Measurements from ENCODE around the gene IFNAR2.
"Not testable (repeated sequence)": the region's sequence is repeated elsewhere in the genome, so short reads cannot be mapped to it uniquely, and the experiment has no call there.

IFNAR2 gene

GRCh38 chr21:33214056-33214455 lies 15.7 kb upstream of the IFNAR2 start:
- FAIRE-seq (no peak), DNase-seq (ENCODE audit: insufficient read length, low spot score) (no peak)
- TF ChIP-seq, protein P1, sequence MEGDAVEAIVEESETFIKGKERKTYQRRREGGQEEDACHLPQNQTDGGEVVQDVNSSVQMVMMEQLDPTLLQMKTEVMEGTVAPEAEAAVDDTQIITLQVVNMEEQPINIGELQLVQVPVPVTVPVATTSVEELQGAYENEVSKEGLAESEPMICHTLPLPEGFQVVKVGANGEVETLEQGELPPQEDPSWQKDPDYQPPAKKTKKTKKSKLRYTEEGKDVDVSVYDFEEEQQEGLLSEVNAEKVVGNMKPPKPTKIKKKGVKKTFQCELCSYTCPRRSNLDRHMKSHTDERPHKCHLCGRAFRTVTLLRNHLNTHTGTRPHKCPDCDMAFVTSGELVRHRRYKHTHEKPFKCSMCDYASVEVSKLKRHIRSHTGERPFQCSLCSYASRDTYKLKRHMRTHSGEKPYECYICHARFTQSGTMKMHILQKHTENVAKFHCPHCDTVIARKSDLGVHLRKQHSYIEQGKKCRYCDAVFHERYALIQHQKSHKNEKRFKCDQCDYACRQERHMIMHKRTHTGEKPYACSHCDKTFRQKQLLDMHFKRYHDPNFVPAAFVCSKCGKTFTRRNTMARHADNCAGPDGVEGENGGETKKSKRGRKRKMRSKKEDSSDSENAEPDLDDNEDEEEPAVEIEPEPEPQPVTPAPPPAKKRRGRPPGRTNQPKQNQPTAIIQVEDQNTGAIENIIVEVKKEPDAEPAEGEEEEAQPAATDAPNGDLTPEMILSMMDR (IDR thresholded peaks at IDR 0.05; ENCODE audit: insufficient read depth, missing control alignments), result no peak

GRCh38 chr21:33217138-33217520 lies 12.6 kb upstream of the IFNAR2 start:
- FAIRE-seq (no peak), DNase-seq (ENCODE audit: insufficient read length, low spot score) (no peak)
- TF ChIP-seq, protein P1 (IDR thresholded peaks at IDR 0.05; ENCODE audit: insufficient read depth, missing control alignments), result no peak

GRCh38 chr21:33219300-33219699 lies 10.4 kb upstream of the IFNAR2 start:
- DNase-seq (ENCODE audit: insufficient read length, low spot score) (no peak), FAIRE-seq (no peak)
- TF ChIP-seq, protein P1 (IDR thresholded peaks at IDR 0.05; ENCODE audit: insufficient read depth, missing control alignments), result no peak

DNA sequence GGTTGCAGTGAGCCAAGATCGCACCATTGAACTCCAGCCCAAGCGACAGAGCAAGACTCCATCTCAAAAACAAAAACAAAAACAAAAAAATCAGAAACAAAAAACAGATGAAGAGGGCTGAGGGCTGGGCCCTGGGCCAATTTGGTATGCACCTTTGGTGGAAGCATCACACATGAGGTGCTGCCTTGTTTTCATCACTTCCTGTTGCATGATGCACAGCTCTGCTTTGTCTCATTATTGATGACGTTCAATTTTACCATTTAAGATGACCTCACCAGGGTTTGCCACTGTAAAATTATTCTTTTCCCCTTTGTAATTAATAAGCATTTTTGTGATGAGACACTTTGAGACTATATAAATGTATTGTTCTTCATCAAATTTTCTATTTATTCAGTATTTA lies 9.8 kb upstream of the IFNAR2 start:
- TF ChIP-seq, protein P1 (IDR thresholded peaks at IDR 0.05; ENCODE audit: insufficient read depth, missing control alignments), result no peak
- no peak for FAIRE-seq
- DNase-seq (ENCODE audit: insufficient read length, low spot score), result no peak

GRCh38 chr21:33225376-33225775 lies 4.4 kb upstream of the IFNAR2 start:
- not testable (repeated sequence) for FAIRE-seq; DNase-seq (ENCODE audit: insufficient read length, low spot score)

- TF ChIP-seq, protein P1 (IDR thresholded peaks at IDR 0.05; ENCODE audit: insufficient read depth, missing control alignments), result no peak
- DNase-seq (ENCODE audit: insufficient read length, low spot score) (no peak), FAIRE-seq (no peak)
Observed at GRCh38 chr21:33228455-33228854, 1.3 kb upstream of the IFNAR2 start.

DNA sequence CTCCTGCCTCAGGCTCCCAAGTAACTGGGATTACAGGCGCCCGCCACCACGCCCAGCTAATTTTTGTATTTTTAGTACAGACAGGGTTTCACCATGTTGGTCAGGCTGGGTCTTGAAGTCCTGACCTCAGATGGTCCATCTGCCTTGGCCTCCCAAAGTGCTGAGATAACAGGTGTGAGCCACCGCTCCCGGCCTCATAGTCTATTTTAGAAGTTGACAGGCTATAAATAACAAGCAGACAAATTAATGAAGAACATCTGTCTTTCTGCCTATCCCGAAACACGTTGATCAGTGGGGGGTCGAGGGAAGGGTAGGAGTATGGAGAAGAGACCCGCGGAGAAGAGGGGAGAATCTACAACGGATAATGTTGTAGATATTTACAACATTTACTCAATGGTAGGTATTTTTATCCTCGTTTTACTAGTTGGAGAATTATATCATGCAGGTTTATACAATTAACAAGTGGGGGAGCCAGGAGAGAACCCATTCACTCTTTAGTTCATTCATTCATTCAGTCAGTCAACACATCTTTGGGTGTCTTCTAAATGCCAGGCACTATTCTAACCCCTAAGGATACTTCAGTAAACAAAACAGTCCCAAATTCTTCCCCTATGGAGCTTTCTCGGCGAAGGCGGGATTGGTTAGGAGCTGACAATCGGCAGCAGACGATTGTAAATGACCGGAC lies 497 bp upstream of the IFNAR2 start:
- no peak for DNase-seq (ENCODE audit: insufficient read length, low spot score)
- FAIRE-seq, result no peak

More for the DNA sequence above, 497 bp upstream of the IFNAR2 start:
- TF ChIP-seq, protein P1 (IDR thresholded peaks at IDR 0.05; ENCODE audit: insufficient read depth, missing control alignments), result no peak

Data from D721Med (cell line).